Hepatocyte (in vitro differentiated cells): ENCODE data around the gene PPA1.
"Not testable (repeated sequence)": the region's sequence is repeated elsewhere in the genome, so short reads cannot be mapped to it uniquely, and the experiment has no call there.

Experiments
- CTCF ChIP-seq: fragments of 200-600 bp; sonication (generic); IDR thresholded peaks from 2 replicates; pipeline ENCODE4 v1.5.1; 2016; ENCODE audit warnings: antibody characterized with exemption, mild to moderate bottlenecking; ENCODE audit not compliant: poor library complexity
- EZH2 ChIP-seq: fragments of 200-600 bp; sonication (generic); IDR thresholded peaks from 2 replicates; pipeline ENCODE4 v1.6.1; 2016; ENCODE audit warnings: antibody characterized with exemption, mild to moderate bottlenecking, borderline replicate concordance
- EZH2phosphoT487 ChIP-seq: fragments of 200-600 bp; sonication (generic); IDR thresholded peaks from one replicate; pipeline ENCODE4 v1.6.1; 2018; ENCODE audit warnings: antibody characterized with exemption, mild to moderate bottlenecking, low read depth, moderate library complexity; ENCODE audit not compliant: unreplicated experiment, severe bottlenecking

GRCh38 chr10:70239986-70240385, 6.8 kb upstream of the PPA1 start:
- TF ChIP-seq CTCF, EZH2, EZH2phosphoT487: not testable (repeated sequence)
